ENCODE measurements around the gene TXNDC15. TPM values are rescaled to one million over a fixed set of nuclear protein-coding genes. Genes with fewer than 3 reads are reported as not detected.
A peak's percentile ranks its signal among the peaks of the same experiment; 100 is the strongest.
"Not testable (repeated sequence)": the region's sequence is repeated elsewhere in the genome, so short reads cannot be mapped to it uniquely, and the experiment has no call there.

The TXNDC15 gene
- total RNA-seq, result 10 to 100 TPM; 42.6 to 46.7 TPM

- H3K27ac Mint-ChIP-seq, result peak within 1 kb of the TSS; percentile 98
- H3K9me3 Mint-ChIP-seq (ENCODE audit: insufficient read depth), result no peaks in the 10 kb centered on the region
- H3K36me3 Mint-ChIP-seq (ENCODE audit: low read depth), result peaks cover 21% of the 10 kb centered on the region
- peak within 1 kb of the TSS; percentile 97 for H3K4me3 Mint-ChIP-seq
- ChIA-PET CTCF (interaction anchor here (0.8 to 1.6 kb wide), 7 partner anchors 17 to 136 kb away, joined by 3 to 10 read pairs (median 3); partner anchors contain the start of genes C5orf24, CAMLG and PCBD2), POLR2A (interaction anchor here (0.7 to 2.6 kb wide), 11 partner anchors 9 to 116 kb away, joined by 3 to 17 read pairs (median 4); partner anchors contain the start of genes C5orf24 and PCBD2)
- ATAC-seq, result peak; percentile 95
- peaks cover 42% of the 10 kb centered on the region for H3K4me1 Mint-ChIP-seq (ENCODE audit: low read depth)
- DNase-seq, result peak; percentile 87
- H3K27me3 Mint-ChIP-seq (ENCODE audit: low read depth), result no peaks in the 10 kb centered on the region
Measured at GRCh38 chr5:134873987-134874830, at the start of gene TXNDC15. Gene TXNDC15 (plus strand): TSS chr5:134874371. CDS start chr5:134874428, 57 bp downstream.

- ChIA-PET POLR2A (interaction anchor here (1.1 kb wide), 1 partner anchor 21 kb away, joined by 4 read pairs; the partner anchor contains the start of gene C5orf24), CTCF (interaction anchor here (0.6 to 1.8 kb wide), 5 partner anchors 11 to 85 kb away, joined by 3 to 4 read pairs (median 3); partner anchors contain the start of gene PCBD2)
- DNase-seq (no peak), ATAC-seq (no peak)
- H3K9me3 Mint-ChIP-seq (ENCODE audit: insufficient read depth), result no peaks in the 10 kb centered on the region
- peaks cover 5% of the 10 kb centered on the region for H3K4me1 Mint-ChIP-seq (ENCODE audit: low read depth)
- H3K27ac Mint-ChIP-seq, result no peak overlapping the region
- H3K27me3 Mint-ChIP-seq (ENCODE audit: low read depth), result no peaks in the 10 kb centered on the region
- H3K4me3 Mint-ChIP-seq, result no peak overlapping the region
- H3K36me3 Mint-ChIP-seq (ENCODE audit: low read depth), result peaks cover 38% of the 10 kb centered on the region
Measured at GRCh38 chr5:134824681-134825080, 49.5 kb upstream of the TXNDC15 start.

- H3K36me3 Mint-ChIP-seq (ENCODE audit: low read depth), result peaks cover 38% of the 10 kb centered on the region
- CTCF ChIA-PET, result interaction anchor here (0.6 to 1.8 kb wide), 5 partner anchors 10 to 85 kb away, joined by 3 to 4 read pairs (median 3); partner anchors contain the start of gene PCBD2
- H3K27me3 Mint-ChIP-seq (ENCODE audit: low read depth), result no peaks in the 10 kb centered on the region
- H3K9me3 Mint-ChIP-seq (ENCODE audit: insufficient read depth), result no peaks in the 10 kb centered on the region
- no peak overlapping the region for H3K4me3 Mint-ChIP-seq
- ATAC-seq (no peak), DNase-seq (no peak)
- H3K27ac Mint-ChIP-seq, result no peak overlapping the region
- POLR2A ChIA-PET, result interaction anchor here (1.1 kb wide), 1 partner anchor 20 kb away, joined by 4 read pairs; the partner anchor contains the start of gene C5orf24
- H3K4me1 Mint-ChIP-seq (ENCODE audit: low read depth), result peaks cover 5% of the 10 kb centered on the region
Measured at GRCh38 chr5:134825212-134825611, 49.0 kb upstream of the TXNDC15 start.

GRCh38 chr5:134833340-134834032 is 40.7 kb upstream of the TXNDC15 start:
- no peaks in the 10 kb centered on the region for H3K4me1 Mint-ChIP-seq (ENCODE audit: low read depth)
- ChIA-PET CTCF (interaction anchor here (2.1 kb wide), 1 partner anchor 11 kb away, joined by 7 read pairs; no protein-coding TSS in a partner anchor), POLR2A (interaction anchor here (1.4 kb wide), 1 partner anchor 9 kb away, joined by 5 read pairs; no protein-coding TSS in a partner anchor)
- H3K27ac Mint-ChIP-seq, result no peak overlapping the region
- no peaks in the 10 kb centered on the region for H3K9me3 Mint-ChIP-seq (ENCODE audit: insufficient read depth)
- ATAC-seq, result no peak
- no peak overlapping the region for H3K4me3 Mint-ChIP-seq
- no peaks in the 10 kb centered on the region for H3K27me3 Mint-ChIP-seq (ENCODE audit: low read depth)
- peaks cover 19% of the 10 kb centered on the region for H3K36me3 Mint-ChIP-seq (ENCODE audit: low read depth)
- DNase-seq, result no peak

GRCh38 chr5:134835623-134836022 is 38.5 kb upstream of the TXNDC15 start:
- H3K4me3 Mint-ChIP-seq, result no peak overlapping the region
- no peak for DNase-seq
- CTCF ChIA-PET, result interaction anchor here (0.9 kb wide), 1 partner anchor 11 kb away, joined by 3 read pairs; no protein-coding TSS in a partner anchor
- POLR2A ChIA-PET, result interaction anchor here (1.0 kb wide), 1 partner anchor 10 kb away, joined by 3 read pairs; the partner anchor contains the start of gene C5orf24
- no peaks in the 10 kb centered on the region for H3K9me3 Mint-ChIP-seq (ENCODE audit: insufficient read depth)
- ATAC-seq, result no peak
- no peaks in the 10 kb centered on the region for H3K4me1 Mint-ChIP-seq (ENCODE audit: low read depth)
- peaks cover 17% of the 10 kb centered on the region for H3K36me3 Mint-ChIP-seq (ENCODE audit: low read depth)
- H3K27me3 Mint-ChIP-seq (ENCODE audit: low read depth), result no peaks in the 10 kb centered on the region
- H3K27ac Mint-ChIP-seq, result no peak overlapping the region

- no peak for DNase-seq
- ChIA-PET POLR2A (no interaction called here), CTCF (no interaction called here)
- H3K36me3 Mint-ChIP-seq (ENCODE audit: low read depth), result peaks cover 12% of the 10 kb centered on the region
- no peak overlapping the region for H3K4me3 Mint-ChIP-seq
- H3K4me1 Mint-ChIP-seq (ENCODE audit: low read depth), result no peaks in the 10 kb centered on the region
- H3K9me3 Mint-ChIP-seq (ENCODE audit: insufficient read depth), result no peaks in the 10 kb centered on the region
- no peak for ATAC-seq
- H3K27ac Mint-ChIP-seq, result no peak overlapping the region
- H3K27me3 Mint-ChIP-seq (ENCODE audit: low read depth), result no peaks in the 10 kb centered on the region
Measured at GRCh38 chr5:134837530-134838181, 36.5 kb upstream of the TXNDC15 start.

- H3K36me3 Mint-ChIP-seq (ENCODE audit: low read depth), result peaks cover 12% of the 10 kb centered on the region
- H3K9me3 Mint-ChIP-seq (ENCODE audit: insufficient read depth); ATAC-seq; CTCF ChIA-PET; H3K27me3 Mint-ChIP-seq (ENCODE audit: low read depth); POLR2A ChIA-PET; H3K4me3 Mint-ChIP-seq; H3K4me1 Mint-ChIP-seq (ENCODE audit: low read depth); DNase-seq: not testable (repeated sequence)
- H3K27ac Mint-ChIP-seq, result peak overlapping the region; percentile 5
Measured at GRCh38 chr5:134838361-134838760, 35.8 kb upstream of the TXNDC15 start.

GRCh38 chr5:134840811-134841210 is 33.4 kb upstream of the TXNDC15 start:
- H3K27me3 Mint-ChIP-seq (ENCODE audit: low read depth), result no peaks in the 10 kb centered on the region
- CTCF ChIA-PET, result interaction anchor here (0.5 to 0.9 kb wide), 2 partner anchors 75 to 106 kb away, joined by 3 read pairs; no protein-coding TSS in a partner anchor
- ATAC-seq, result no peak
- H3K9me3 Mint-ChIP-seq (ENCODE audit: insufficient read depth), result no peaks in the 10 kb centered on the region
- no peak for DNase-seq
- H3K4me1 Mint-ChIP-seq (ENCODE audit: low read depth), result peaks cover 9% of the 10 kb centered on the region
- H3K4me3 Mint-ChIP-seq, result no peak overlapping the region
- no peak overlapping the region for H3K27ac Mint-ChIP-seq
- peaks cover 17% of the 10 kb centered on the region for H3K36me3 Mint-ChIP-seq (ENCODE audit: low read depth)
- POLR2A ChIA-PET, result interaction anchor here (1.5 kb wide), 1 partner anchor 33 kb away, joined by 4 read pairs; no protein-coding TSS in a partner anchor

- Mint-ChIP-seq H3K27ac (peak overlapping the region; percentile 61), H3K36me3 (ENCODE audit: low read depth) (peaks cover 29% of the 10 kb centered on the region), H3K4me1 (ENCODE audit: low read depth) (peaks cover 24% of the 10 kb centered on the region), H3K4me3 (no peak overlapping the region), H3K27me3 (ENCODE audit: low read depth) (no peaks in the 10 kb centered on the region), H3K9me3 (ENCODE audit: insufficient read depth) (no peaks in the 10 kb centered on the region)
- DNase-seq, result no peak
- ChIA-PET CTCF (interaction anchor here (1.8 to 2.6 kb wide), 3 partner anchors 10 to 105 kb away, joined by 5 to 21 read pairs (median 7); partner anchors contain the start of gene PCBD2), POLR2A (interaction anchor here (0.6 to 2.1 kb wide), 3 partner anchors 60 to 324 kb away, joined by 3 to 19 read pairs (median 7); partner anchors contain the start of genes CAMLG and PCBD2)
- no peak for ATAC-seq
Measured at GRCh38 chr5:134844252-134844651, 29.9 kb upstream of the TXNDC15 start.

- no peak for DNase-seq
- ChIA-PET POLR2A (interaction anchor here (0.6 to 2.1 kb wide), 17 partner anchors 10 to 619 kb away, joined by 3 to 19 read pairs (median 4); partner anchors contain the start of genes CAMLG, CDKL3, DDX46 and PCBD2), CTCF (interaction anchor here (0.8 to 2.6 kb wide), 10 partner anchors 11 to 107 kb away, joined by 3 to 21 read pairs (median 4); partner anchors contain the start of genes CAMLG, DDX46, PCBD2 and TXNDC15)
- peak overlapping the region; percentile 96 for H3K27ac Mint-ChIP-seq
- no peak for ATAC-seq
- peaks cover 29% of the 10 kb centered on the region for H3K4me1 Mint-ChIP-seq (ENCODE audit: low read depth)
- peaks cover 29% of the 10 kb centered on the region for H3K36me3 Mint-ChIP-seq (ENCODE audit: low read depth)
- H3K4me3 Mint-ChIP-seq, result peak overlapping the region; percentile 93
- no peaks in the 10 kb centered on the region for H3K27me3 Mint-ChIP-seq (ENCODE audit: low read depth)
- no peaks in the 10 kb centered on the region for H3K9me3 Mint-ChIP-seq (ENCODE audit: insufficient read depth)
Measured at GRCh38 chr5:134845335-134845851, 28.8 kb upstream of the TXNDC15 start.

All from activated CD8-positive, alpha-beta T cell treated with anti-CD3 and anti-CD28 coated beads, Interleukin-2, amount 10 ng/mL, durations not matched to agents 7 days and 5 days (primary cell).